Neural cell (in vitro differentiated cells): Measurements from ENCODE around the gene OOEP. TPM values are rescaled to one million over a fixed set of nuclear protein-coding genes. Genes with fewer than 3 reads are reported as not detected.

Experiments
- H2AFZ ChIP-seq: fragments of 200-600, 300-800 bp; sonication (generic), shearing (Covaris generic); 2 replicates; pipeline ENCODE4 v1.6.0; 2014; ENCODE audit warnings: low read depth, mild to moderate bottlenecking, antibody characterized with exemption, low read length, moderate library complexity
- H3F3A ChIP-seq: fragments of 200-600 bp; shearing (Covaris generic); 2 replicates; pipeline ENCODE4 v1.6.1; 2016; ENCODE audit warnings: mild to moderate bottlenecking, moderate library complexity, mixed read lengths, antibody characterized with exemption, low read length; ENCODE audit not compliant: insufficient read depth, poor library complexity, severe bottlenecking
- H3K27ac ChIP-seq: fragments of 200-600, 300-800 bp; sonication (generic), shearing (Covaris generic); 2 replicates; pipeline ENCODE4 v1.5.1; 2014; ENCODE audit warnings: mild to moderate bottlenecking, low read length, moderate library complexity
- H3K27me3 ChIP-seq: fragments of 300-800, 200-600 bp; sonication (generic), shearing (Covaris generic); 2 replicates; pipeline ENCODE4 v1.6.0; 2014; ENCODE audit warnings: mild to moderate bottlenecking, low read depth, low read length, moderate library complexity; ENCODE audit not compliant: insufficient read depth
- H3K36me3 ChIP-seq: fragments of 300-800, 200-600 bp; sonication (generic), shearing (Covaris generic); 2 replicates; pipeline ENCODE4 v1.5.1; 2014; ENCODE audit warnings: mild to moderate bottlenecking, antibody characterized with exemption, low read length, moderate library complexity; ENCODE audit not compliant: insufficient read depth
- H3K4me2 ChIP-seq: fragments of 300-800, 200-600 bp; sonication (generic), shearing (Covaris generic); 2 replicates; pipeline ENCODE4 v1.6.0; 2014; ENCODE audit warnings: mild to moderate bottlenecking, low read length
- H3K4me3 ChIP-seq: fragments of 300-800, 200-600 bp; sonication (generic), shearing (Covaris generic); 2 replicates; pipeline ENCODE4 v1.5.1; 2014; ENCODE audit warnings: mild to moderate bottlenecking, low read length, moderate library complexity
- H3K79me2 ChIP-seq: fragments of 200-600 bp; shearing (Covaris generic); replicated peaks from 2 replicates; pipeline ENCODE4 v1.6.0; 2014; ENCODE audit warnings: mild to moderate bottlenecking, low read length, moderate library complexity; ENCODE audit not compliant: insufficient read depth
- H3K9ac ChIP-seq: fragments of 300-800, 200-600 bp; sonication (generic), shearing (Covaris generic); 2 replicates; pipeline ENCODE4 v1.6.1; 2016; ENCODE audit warnings: mild to moderate bottlenecking, low read length, mixed read lengths
- H3K9me2 ChIP-seq: fragments of 200-600 bp; shearing (Covaris generic); 2 replicates; pipeline ENCODE4 v1.6.1; 2016; ENCODE audit warnings: mild to moderate bottlenecking, low read length, mixed read lengths; ENCODE audit not compliant: insufficient read depth
- H3K9me3 ChIP-seq: fragments of 200-600, 300-800 bp; sonication (generic), shearing (Covaris generic); 2 replicates; pipeline ENCODE4 v1.6.1; 2016; ENCODE audit warnings: mild to moderate bottlenecking, mixed run types, low read length, moderate library complexity, mixed read lengths
- H4K20me1 ChIP-seq: fragments of 200-600 bp; shearing (Covaris generic); 2 replicates; pipeline ENCODE4 v1.6.1; 2016; ENCODE audit warnings: mild to moderate bottlenecking, mixed run types; ENCODE audit not compliant: insufficient read depth
- CTCF ChIP-seq: fragments of 450-650 bp; IDR thresholded peaks from 2 replicates; pipeline ENCODE4 v1.5.1; 2014; ENCODE audit warnings: antibody characterized with exemption, mild to moderate bottlenecking, moderate library complexity; ENCODE audit not compliant: poor library complexity, severe bottlenecking
- EP300 ChIP-seq: fragments of 450-650 bp; conservative IDR thresholded peaks from 2 replicates; pipeline ENCODE4 v1.6.1; 2014; ENCODE audit warnings: antibody characterized with exemption, mild to moderate bottlenecking, moderate library complexity; ENCODE audit not compliant: poor library complexity, severe bottlenecking
- EZH2 ChIP-seq: fragments of 200-600, 300-800 bp; shearing (Covaris generic), sonication (generic); IDR thresholded peaks from 2 replicates; pipeline ENCODE4 v1.6.1; 2014; ENCODE audit warnings: antibody characterized with exemption, low read length, borderline replicate concordance, mild to moderate bottlenecking; ENCODE audit not compliant: insufficient read depth, poor library complexity, severe bottlenecking
- MXI1 ChIP-seq: fragments of 450-650 bp; conservative IDR thresholded peaks from 2 replicates; pipeline ENCODE4 v1.6.1; 2014; ENCODE audit warnings: antibody characterized with exemption, mild to moderate bottlenecking; ENCODE audit not compliant: poor library complexity, severe bottlenecking
- POLR2AphosphoS5 ChIP-seq: IDR thresholded peaks from 2 replicates; pipeline ENCODE4 v1.6.1; 2012
- RAD21 ChIP-seq: fragments of 450-650 bp; conservative IDR thresholded peaks from 2 replicates; pipeline ENCODE4 v1.6.1; 2014; ENCODE audit warnings: antibody characterized with exemption, mild to moderate bottlenecking, moderate library complexity
- REST ChIP-seq: IDR thresholded peaks from 2 replicates; pipeline ENCODE4 v1.6.1; 2012; ENCODE audit warnings: borderline replicate concordance
- SMC3 ChIP-seq: fragments of 450-650 bp; conservative IDR thresholded peaks from 2 replicates; pipeline ENCODE4 v1.6.1; 2014; ENCODE audit warnings: antibody characterized with exemption, mild to moderate bottlenecking, moderate library complexity; ENCODE audit not compliant: poor library complexity
- TAF1 ChIP-seq: IDR thresholded peaks from 2 replicates; pipeline ENCODE4 v1.6.1; 2012; ENCODE audit warnings: low read depth
- polyA minus RNA-seq: library from RNA; depleted of rRNA, polyadenylated mRNA; stranded (reverse); fragments of >200 nt; gene quantifications from 2 replicates; pipeline ENCODE4 v1.2.3, GENCODE V29; 2014
- polyA plus RNA-seq: library from polyadenylated mRNA; depleted of rRNA; stranded (reverse); fragments of >200 nt; gene quantifications from 2 replicates; pipeline ENCODE4 v1.2.3, GENCODE V29; 2014

Gene OOEP
- polyA plus RNA-seq (not detected in 2 replicates), polyA minus RNA-seq (not detected in 2 replicates)

GRCh38 chr6:73369563-73369962 lies at the start of gene OOEP:
OOEP (minus strand) TSS chr6:73369897; CDS start chr6:73369792, 105 bp downstream.
- no peaks in the 10 kb centered on the region for H3K9me3 ChIP-seq
- no peak within 1 kb of the TSS for H3K4me3 ChIP-seq
- TF ChIP-seq SMC3: no peak
- TF ChIP-seq REST: no peak
- H3K27ac ChIP-seq: no peak within 1 kb of the TSS
- no peaks in the 10 kb centered on the region for H3K36me3 ChIP-seq
- H2AFZ ChIP-seq: no peak within 1 kb of the TSS
- H3K9ac ChIP-seq: no peak within 1 kb of the TSS
- no peak within 1 kb of the TSS for H3K4me2 ChIP-seq
- no peaks in the 10 kb centered on the region for H3F3A ChIP-seq
- H4K20me1 ChIP-seq: no peaks in the 10 kb centered on the region
- H3K79me2 ChIP-seq: no peaks in the 10 kb centered on the region
- H3K9me2 ChIP-seq: no peaks in the 10 kb centered on the region
- H3K27me3 ChIP-seq: no peaks in the 10 kb centered on the region

- Histone ChIP-seq H3K36me3 (no peaks in the 10 kb centered on the region), H3K9me3 (no peaks in the 10 kb centered on the region), H4K20me1 (no peaks in the 10 kb centered on the region), H3K27me3 (no peaks in the 10 kb centered on the region), H3K4me2 (no peak overlapping the region), H2AFZ (no peak overlapping the region), H3K9me2 (no peaks in the 10 kb centered on the region), H3K79me2 (no peaks in the 10 kb centered on the region), H3K4me3 (no peak overlapping the region), H3F3A (no peaks in the 10 kb centered on the region), H3K9ac (no peak overlapping the region), H3K27ac (no peak overlapping the region)
- no peak for TF ChIP-seq EP300
- TF ChIP-seq RAD21: no peak
- no peak for TF ChIP-seq MXI1
- TF ChIP-seq SMC3: no peak
- no peak for TF ChIP-seq REST
- TF ChIP-seq POLR2AphosphoS5: no peak
- TF ChIP-seq EZH2: no peak
- no peak for TF ChIP-seq CTCF
- no peak for TF ChIP-seq TAF1
Measured at GRCh38 chr6:73418081-73418741, 48.5 kb upstream of the OOEP start.
